Fibroblast of pulmonary artery (primary cell): ENCODE measurements around the gene IL2RA.

Source experiments
- DNase-seq: peaks from one replicate; pipeline ENCODE4 v3.0.0-alpha.2; 2010; ENCODE audit warnings: low read depth
- H3K4me3 ChIP-seq: replicated peaks from 2 replicates; pipeline ENCODE4 v1.5.1; 2011; ENCODE audit warnings: low read depth, mild to moderate bottlenecking, control low read depth, low read length, moderate library complexity
- TF ChIP-seq, protein P1 (sequence below): IDR thresholded peaks from 2 replicates; pipeline ENCODE4 v1.5.1; 2011; ENCODE audit warnings: mild to moderate bottlenecking, control low read depth, low read length, inconsistent platforms; ENCODE audit errors: missing control alignments

IL2RA gene

DNA sequence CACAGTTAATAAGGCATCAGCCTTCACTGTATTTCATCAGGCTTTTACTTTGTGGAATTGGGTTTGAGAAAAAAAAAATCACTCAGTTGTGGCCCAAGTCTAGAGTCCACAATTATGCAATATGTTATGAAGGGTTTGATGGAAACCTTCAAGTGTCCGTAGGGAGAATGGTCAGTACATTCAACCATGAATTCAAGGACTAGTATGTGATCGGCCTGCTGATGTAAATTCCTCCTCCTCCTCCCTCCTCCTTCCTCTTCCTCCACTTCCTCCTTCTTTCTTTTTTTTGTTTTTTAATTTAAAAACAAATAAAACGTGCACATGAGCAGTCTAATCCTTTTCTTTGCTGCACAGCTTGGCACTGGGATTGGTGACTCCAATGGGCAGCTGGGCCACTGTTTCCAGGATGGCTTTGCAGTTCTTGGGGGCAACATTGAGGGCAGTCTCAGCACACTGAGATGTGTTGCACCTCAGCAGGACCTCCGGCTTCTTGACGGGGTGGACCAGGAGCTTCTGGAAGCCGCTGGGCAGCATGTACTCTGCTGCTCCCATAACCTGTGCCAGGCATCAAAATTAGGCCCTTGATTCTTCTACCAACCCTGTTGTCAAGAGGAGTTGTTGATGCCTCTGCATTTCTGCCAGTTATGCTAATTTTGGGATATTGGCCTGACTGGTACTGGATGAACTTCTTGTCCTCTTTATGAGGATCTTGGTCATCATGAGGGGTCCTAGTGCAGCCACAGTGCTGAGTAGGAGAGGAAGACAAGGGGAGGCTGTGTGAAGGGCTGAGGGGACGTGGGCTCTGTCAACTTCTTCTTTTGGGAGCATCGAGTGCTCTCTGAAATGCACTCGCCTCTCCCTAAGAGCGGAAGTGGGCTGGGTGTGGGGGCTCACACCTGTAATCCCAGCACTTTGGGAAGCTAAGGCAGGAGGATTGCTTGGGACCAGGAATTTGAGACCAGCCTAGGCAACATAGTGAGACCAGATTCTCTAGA lies 9.3 kb upstream of the IL2RA start:
- no peak overlapping the region for H3K4me3 ChIP-seq
- no peak for DNase-seq
- TF ChIP-seq, protein P1, sequence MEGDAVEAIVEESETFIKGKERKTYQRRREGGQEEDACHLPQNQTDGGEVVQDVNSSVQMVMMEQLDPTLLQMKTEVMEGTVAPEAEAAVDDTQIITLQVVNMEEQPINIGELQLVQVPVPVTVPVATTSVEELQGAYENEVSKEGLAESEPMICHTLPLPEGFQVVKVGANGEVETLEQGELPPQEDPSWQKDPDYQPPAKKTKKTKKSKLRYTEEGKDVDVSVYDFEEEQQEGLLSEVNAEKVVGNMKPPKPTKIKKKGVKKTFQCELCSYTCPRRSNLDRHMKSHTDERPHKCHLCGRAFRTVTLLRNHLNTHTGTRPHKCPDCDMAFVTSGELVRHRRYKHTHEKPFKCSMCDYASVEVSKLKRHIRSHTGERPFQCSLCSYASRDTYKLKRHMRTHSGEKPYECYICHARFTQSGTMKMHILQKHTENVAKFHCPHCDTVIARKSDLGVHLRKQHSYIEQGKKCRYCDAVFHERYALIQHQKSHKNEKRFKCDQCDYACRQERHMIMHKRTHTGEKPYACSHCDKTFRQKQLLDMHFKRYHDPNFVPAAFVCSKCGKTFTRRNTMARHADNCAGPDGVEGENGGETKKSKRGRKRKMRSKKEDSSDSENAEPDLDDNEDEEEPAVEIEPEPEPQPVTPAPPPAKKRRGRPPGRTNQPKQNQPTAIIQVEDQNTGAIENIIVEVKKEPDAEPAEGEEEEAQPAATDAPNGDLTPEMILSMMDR, result no peak

DNA sequence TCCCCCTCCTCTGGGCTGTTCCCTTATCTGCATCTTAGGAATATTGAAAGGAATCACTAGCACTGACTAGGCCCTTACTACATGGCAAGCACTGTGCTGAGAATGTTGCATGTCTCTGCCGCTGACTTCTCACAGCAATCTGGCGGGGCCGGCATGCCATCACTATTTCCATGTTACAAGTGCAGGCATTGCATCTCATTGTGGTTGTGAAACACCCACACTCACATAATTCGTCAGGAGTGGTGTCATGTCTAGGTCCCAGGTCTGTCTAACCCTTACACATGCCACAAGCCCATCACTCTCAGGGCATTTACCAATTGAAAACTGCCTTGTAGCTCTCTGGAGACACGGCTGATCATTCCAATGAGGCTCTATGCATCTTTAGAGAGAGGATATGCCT lies 8.5 kb upstream of the IL2RA start:
- TF ChIP-seq, protein P1, result no peak
- no peak for DNase-seq
- H3K4me3 ChIP-seq, result no peak overlapping the region

DNA sequence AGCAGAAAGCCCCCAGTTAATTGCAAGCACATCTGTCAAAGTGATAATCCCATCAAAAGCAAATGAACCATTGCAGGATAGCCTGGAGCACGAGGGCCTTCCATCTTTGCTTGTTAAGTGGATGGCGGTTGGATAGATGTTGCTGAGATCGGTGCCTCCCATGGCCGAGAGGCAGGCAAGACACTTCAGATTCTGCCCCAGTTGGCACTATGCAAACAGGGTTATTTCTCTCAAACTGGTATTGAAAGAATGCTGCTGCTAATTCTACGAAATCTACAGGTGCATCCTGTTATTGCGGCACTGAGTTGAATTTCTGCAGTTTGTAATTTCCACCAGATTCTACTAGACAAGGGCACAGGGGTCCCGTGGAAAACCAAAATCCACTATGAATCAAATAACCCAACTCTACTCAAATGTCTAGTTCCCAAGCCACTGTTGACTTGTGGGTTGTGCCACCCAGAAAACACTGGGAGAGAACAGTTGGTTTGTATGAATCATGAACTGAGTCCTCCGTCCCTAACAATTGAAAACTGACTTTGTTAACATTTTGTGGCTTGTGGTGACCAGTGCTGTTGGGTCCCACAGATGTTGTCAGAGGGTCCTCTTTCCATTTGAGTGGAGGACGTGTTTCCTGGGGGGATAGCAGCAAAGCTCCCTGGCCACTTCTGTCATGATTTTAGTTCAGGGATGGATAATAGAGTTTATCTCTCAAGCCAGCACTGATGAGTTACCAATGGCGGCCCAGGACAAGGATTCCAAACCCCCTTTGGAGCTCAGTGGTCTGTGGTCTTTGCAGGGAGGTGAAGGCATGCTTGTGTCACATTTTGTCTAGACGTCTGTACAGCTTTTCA lies 7.1 kb upstream of the IL2RA start:
- TF ChIP-seq, protein P1, result no peak
- no peak for DNase-seq
- H3K4me3 ChIP-seq, result no peak overlapping the region

DNA sequence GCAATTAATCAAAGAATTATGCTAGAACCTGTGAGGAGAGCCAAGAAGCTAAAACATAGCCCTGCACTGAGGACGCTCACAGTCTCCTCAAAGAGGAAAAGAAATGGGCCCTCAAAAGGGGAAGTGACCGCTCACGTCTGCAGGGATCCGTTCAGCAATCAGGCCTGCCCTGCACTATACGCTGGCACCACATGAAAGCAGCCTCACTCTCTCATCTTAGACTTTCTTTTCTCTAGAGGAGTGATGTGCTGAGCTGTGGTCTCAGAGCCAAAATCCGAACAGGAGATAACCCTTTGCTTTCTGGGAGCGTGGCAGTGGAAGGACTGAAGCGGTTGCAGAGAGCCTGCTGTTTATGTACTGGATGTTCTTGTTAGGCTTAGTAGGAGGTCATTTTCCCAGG lies 6.3 kb upstream of the IL2RA start:
- DNase-seq, result no peak
- TF ChIP-seq, protein P1, result no peak
- no peak overlapping the region for H3K4me3 ChIP-seq

DNA sequence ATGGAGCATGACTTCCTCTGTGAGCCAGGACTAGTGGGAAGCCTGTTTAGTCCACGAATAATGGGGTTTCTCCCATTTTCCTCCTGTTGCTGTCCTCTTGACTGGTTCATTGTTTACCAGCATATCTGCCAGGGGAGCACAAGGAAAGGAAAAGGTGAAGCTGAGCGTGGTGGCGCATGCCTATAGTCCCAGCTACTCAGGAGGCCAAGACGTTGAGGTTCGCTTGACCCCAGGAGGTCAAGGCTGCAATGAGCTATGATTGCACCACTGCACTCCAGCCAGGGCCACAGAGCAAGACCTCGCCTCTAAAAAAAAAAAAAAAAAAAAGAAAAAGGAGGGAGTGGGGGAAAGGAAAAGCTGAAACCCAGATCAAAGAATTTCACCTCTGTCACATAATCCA lies 5.8 kb upstream of the IL2RA start:
- TF ChIP-seq, protein P1, result no peak
- H3K4me3 ChIP-seq, result no peak overlapping the region
- DNase-seq, result no peak

DNA sequence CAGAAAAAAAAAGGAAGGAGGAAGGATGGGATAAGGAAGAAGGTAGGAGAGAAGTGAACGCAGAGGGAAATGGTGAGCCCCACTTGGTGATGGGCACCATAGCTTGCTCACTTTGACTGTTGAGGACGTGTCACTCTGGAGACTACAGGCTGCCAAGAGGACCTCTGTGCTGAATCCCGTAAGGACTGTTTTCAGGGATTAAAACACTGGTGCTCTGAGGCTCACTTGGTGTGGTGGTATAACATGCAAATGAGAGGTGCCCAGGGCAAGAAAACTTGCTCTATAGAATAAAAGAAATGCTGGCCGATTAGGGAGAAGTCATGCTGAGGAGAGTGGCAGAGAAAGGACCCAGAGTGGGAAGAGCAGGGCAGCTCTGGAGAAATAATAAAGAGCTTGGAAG lies 5.3 kb upstream of the IL2RA start:
- TF ChIP-seq, protein P1, result no peak
- no peak overlapping the region for H3K4me3 ChIP-seq
- no peak for DNase-seq
